Gastroesophageal sphincter (tissue), 3 donors: ENCODE measurements around the gene MRE11.

Experiments used
- EP300 ChIP-seq: sonication (generic); formaldehyde crosslinking; IDR thresholded peaks from one replicate; pipeline ENCODE4 v1.6.1; 2017; ENCODE audit warnings: antibody characterized with exemption, mild to moderate bottlenecking
- POLR2A ChIP-seq, 2 donors: fragments of 450-650 bp; IDR thresholded peaks; one replicate each; pipeline ENCODE4 v1.6.1; 2017; ENCODE audit warnings: antibody characterized with exemption in 2 of 2, mild to moderate bottlenecking in 2 of 2, moderate library complexity in 1 of 2
- POLR2AphosphoS5 ChIP-seq: sonication (generic); formaldehyde crosslinking; IDR thresholded peaks from one replicate; pipeline ENCODE4 v1.6.1; 2017; ENCODE audit warnings: antibody characterized with exemption
- TF ChIP-seq, protein P1 (sequence below), 4 experiments: fragments of 200-600 bp in 2 of 4; fragments of 450-650 bp in 2 of 4; sonication (generic) in 1 of 4; IDR thresholded peaks; one replicate each; pipeline ENCODE4 v1.5.1; 2017 to 2019; ENCODE audit warnings: antibody characterized with exemption in 4 of 4, mild to moderate bottlenecking in 2 of 4, moderate library complexity in 2 of 4

DNA sequence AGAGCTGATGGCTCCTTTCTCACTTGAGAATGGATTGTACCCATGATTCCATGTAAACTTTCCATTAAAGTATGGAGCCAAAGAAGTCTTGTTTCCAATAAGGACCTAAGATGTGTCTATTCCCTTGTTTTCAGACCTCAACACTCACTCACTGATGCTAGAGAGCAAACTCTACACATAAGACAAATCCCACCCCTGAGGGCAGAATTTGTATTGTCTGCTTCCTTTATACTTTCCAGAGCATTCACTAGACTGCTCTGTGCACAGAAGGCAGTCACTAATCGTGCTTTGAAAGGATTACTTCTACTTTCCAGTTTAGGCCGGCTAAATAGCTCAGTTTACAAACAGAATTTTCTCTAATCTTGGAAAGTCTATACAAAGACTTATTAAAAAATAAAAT is 6.5 kb upstream of the MRE11 start:
- TF ChIP-seq, protein P1, sequence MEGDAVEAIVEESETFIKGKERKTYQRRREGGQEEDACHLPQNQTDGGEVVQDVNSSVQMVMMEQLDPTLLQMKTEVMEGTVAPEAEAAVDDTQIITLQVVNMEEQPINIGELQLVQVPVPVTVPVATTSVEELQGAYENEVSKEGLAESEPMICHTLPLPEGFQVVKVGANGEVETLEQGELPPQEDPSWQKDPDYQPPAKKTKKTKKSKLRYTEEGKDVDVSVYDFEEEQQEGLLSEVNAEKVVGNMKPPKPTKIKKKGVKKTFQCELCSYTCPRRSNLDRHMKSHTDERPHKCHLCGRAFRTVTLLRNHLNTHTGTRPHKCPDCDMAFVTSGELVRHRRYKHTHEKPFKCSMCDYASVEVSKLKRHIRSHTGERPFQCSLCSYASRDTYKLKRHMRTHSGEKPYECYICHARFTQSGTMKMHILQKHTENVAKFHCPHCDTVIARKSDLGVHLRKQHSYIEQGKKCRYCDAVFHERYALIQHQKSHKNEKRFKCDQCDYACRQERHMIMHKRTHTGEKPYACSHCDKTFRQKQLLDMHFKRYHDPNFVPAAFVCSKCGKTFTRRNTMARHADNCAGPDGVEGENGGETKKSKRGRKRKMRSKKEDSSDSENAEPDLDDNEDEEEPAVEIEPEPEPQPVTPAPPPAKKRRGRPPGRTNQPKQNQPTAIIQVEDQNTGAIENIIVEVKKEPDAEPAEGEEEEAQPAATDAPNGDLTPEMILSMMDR (IDR thresholded peaks at IDR 0.05): no peak
- TF ChIP-seq POLR2A (IDR thresholded peaks at IDR 0.05) (no peak), POLR2AphosphoS5 (no peak), EP300 (no peak)
